Naive thymus-derived CD4-positive, alpha-beta T cell (primary cell): ENCODE measurements around the gene SLFN13. TPM values are rescaled to one million over a fixed set of nuclear protein-coding genes. Genes with fewer than 3 reads are reported as not detected.

Source experiments
- ATAC-seq: fragments of 150-1000 bp; cut with Tn5 transposase; 2 replicates; pipeline ENCODE4 v1.10.0; 2021; ENCODE audit warnings: mild to moderate bottlenecking, moderate library complexity
- CTCF ChIA-PET: fragments of 350-600 bp; sonication (Branson Sonifier 250); formaldehyde crosslinking; loops from one replicate; lab custom pipeline; 2021; ENCODE audit warnings: antibody characterized with exemption; lab: Charles Lee
- POLR2A ChIA-PET: fragments of 350-600 bp; sonication (Branson Sonifier 250); formaldehyde crosslinking; loops from one replicate; lab custom pipeline; 2021; ENCODE audit warnings: antibody characterized with exemption, inconsistent platforms; lab: Charles Lee
- DNase-seq, 9 donors: peaks; one replicate each; pipeline versions ENCODE4 v3.0.0 to v3.0.0-alpha.2; 2020 to 2022; ENCODE audit warnings: mixed read lengths in 1 of 9
- H3K27ac ChIP-seq: one replicate; pipeline ENCODE4 v1.7.0; 2013; ENCODE audit warnings: mild to moderate bottlenecking, low read depth, low read length, moderate library complexity
- H3K27me3 ChIP-seq, 2 donors: one replicate each; pipeline ENCODE4 v1.7.0; 2013; ENCODE audit warnings: low read length in 2 of 2, mild to moderate bottlenecking in 2 of 2, moderate library complexity in 2 of 2; ENCODE audit not compliant: control insufficient read depth in 2 of 2, insufficient read depth in 2 of 2
- H3K36me3 ChIP-seq, 3 experiments: 1 replicate in 2 of 3; 2 replicates in 1 of 3; pipeline ENCODE4 v1.7.0; 2013; ENCODE audit warnings: low read length in 3 of 3, mild to moderate bottlenecking in 3 of 3, moderate library complexity in 1 of 3; ENCODE audit not compliant: insufficient read depth in 3 of 3, control insufficient read depth in 2 of 3
- H3K4me1 ChIP-seq, 2 donors: one replicate each; pipeline ENCODE4 v1.7.0; 2013; ENCODE audit warnings: low read length in 2 of 2, mild to moderate bottlenecking in 2 of 2, moderate library complexity in 1 of 2; ENCODE audit not compliant: control insufficient read depth in 2 of 2, insufficient read depth in 2 of 2
- H3K4me3 ChIP-seq: 2 replicates; pipeline ENCODE4 v1.7.0; 2013; ENCODE audit warnings: mild to moderate bottlenecking, low read length
- H3K9me3 ChIP-seq, 3 experiments: 1 replicate in 2 of 3; 2 replicates in 1 of 3; pipeline ENCODE4 v1.7.0; 2013; ENCODE audit warnings: low read length in 3 of 3; ENCODE audit not compliant: control insufficient read depth in 2 of 3
- H3K27ac Mint-ChIP-seq, 9 donors: one replicate each; pipeline ENCODE4 v1.8.0; 2020 to 2022; ENCODE audit warnings: mixed read lengths in 9 of 9, mild to moderate bottlenecking in 8 of 9, moderate library complexity in 5 of 9, inconsistent platforms in 2 of 9
- H3K27me3 Mint-ChIP-seq, 5 donors: one replicate each; pipeline ENCODE4 v1.8.0; 2021 to 2022; ENCODE audit warnings: mixed read lengths in 5 of 5, mild to moderate bottlenecking in 1 of 5
- H3K36me3 Mint-ChIP-seq, 5 donors: one replicate each; pipeline ENCODE4 v1.8.0; 2020 to 2022; ENCODE audit warnings: mixed read lengths in 5 of 5, mild to moderate bottlenecking in 3 of 5, inconsistent platforms in 1 of 5
- H3K4me1 Mint-ChIP-seq, 7 donors: one replicate each; pipeline ENCODE4 v1.8.0; 2020 to 2022; ENCODE audit warnings: mixed read lengths in 7 of 7, mild to moderate bottlenecking in 3 of 7, inconsistent platforms in 1 of 7
- H3K4me3 Mint-ChIP-seq, 10 donors: one replicate each; pipeline ENCODE4 v1.8.0; 2020 to 2022; ENCODE audit warnings: mild to moderate bottlenecking in 10 of 10, mixed read lengths in 10 of 10, moderate library complexity in 6 of 10, inconsistent platforms in 2 of 10
- H3K9me3 Mint-ChIP-seq, 11 donors: one replicate each; pipeline ENCODE4 v1.8.0; 2020 to 2022; ENCODE audit warnings: mixed read lengths in 11 of 11, mild to moderate bottlenecking in 4 of 11, inconsistent platforms in 1 of 11, moderate library complexity in 1 of 11
- intact Hi-C, 2 donors: fragments of 100-400 bp; cut with micrococcal nuclease; formaldehyde crosslinking; loops; one replicate each; pipeline ENCODE4 v1.15.1; 2023
- polyA plus RNA-seq, 2 donors: library from polyadenylated mRNA; unstranded; fragments of 300-500 nt; fragmentation: Illumina TruSeq; gene quantifications; one replicate each; pipeline ENCODE4 v1.2.3, GENCODE V29; 2021
- total RNA-seq, 6 experiments: library from RNA in 5 of 6; stranded (reverse) in 5 of 6; gene quantifications; 1 replicate in 5 of 6; 2 replicates in 1 of 6; pipeline ENCODE4 v1.2.3 and lab custom pipeline; 2021 to 2026

The SLFN13 gene
- total and polyA plus RNA-seq, 7 experiments from 2014 or later, result 3.6 to 64.7 (median 15.0) TPM

GRCh38 chr17:35448899-35449227 is 297 bp upstream of the SLFN13 start:
- ChIA-PET POLR2A (interaction anchor here (0.5 to 2.5 kb wide), 17 partner anchors 8 to 330 kb away, joined by 3 to 28 read pairs (median 4); partner anchors contain the start of genes SLFN11, SLFN12L and SLFN5), CTCF (interaction anchor here (0.7 to 1.3 kb wide), 2 partner anchors 58 to 84 kb away, joined by 3 to 4 read pairs; no protein-coding TSS in a partner anchor)
- no peak for ATAC-seq
- Histone ChIP-seq H3K27ac (peak overlapping the region; percentile 69), H3K36me3 (no peaks in the 10 kb centered on the region), H3K9me3 (no peaks in the 10 kb centered on the region), H3K4me3 (peak overlapping the region; percentile 57), H3K4me1 (peaks cover 7 to 14% of the 10 kb centered on the region in 2 donors), H3K27me3 (no peaks in the 10 kb centered on the region)
- Mint-ChIP-seq H3K4me1 (peaks cover 0 to 33% (median 26%) of the 10 kb centered on the region in 7 donors), H3K36me3 (peaks cover 0 to 52% (median 17%) of the 10 kb centered on the region in 5 donors), H3K9me3 (no peaks in the 10 kb centered on the region), H3K27me3 (no peaks in the 10 kb centered on the region), H3K4me3 (peak overlapping the region; percentile 75 to 94 (median 87)), H3K27ac (peak overlapping the region; percentile 76 to 94 (median 82))
- no peak for DNase-seq
- intact Hi-C loops, result loop anchor here (1.0 to 5.0 kb wide), 10 partner anchors 11 to 207 kb away; partner anchors contain the start of genes SLFN11 (in 2 of the 2) and SLFN5 (in 1 of the 2)

- H3K36me3 Mint-ChIP-seq, result peaks cover 0 to 49% (median 17%) of the 10 kb centered on the region in 5 donors
- no peaks in the 10 kb centered on the region for H3K9me3 Mint-ChIP-seq
- POLR2A ChIA-PET, result interaction anchor here (0.9 to 2.5 kb wide), 11 partner anchors 10 to 233 kb away, joined by 3 to 28 read pairs (median 6); partner anchors contain the start of gene SLFN11
- peak overlapping the region; percentile 69 for H3K27ac ChIP-seq
- no peak for ATAC-seq
- peaks cover 0 to 35% (median 26%) of the 10 kb centered on the region in 7 donors for H3K4me1 Mint-ChIP-seq
- no peaks in the 10 kb centered on the region for H3K36me3 ChIP-seq
- no peak for DNase-seq
- H3K4me1 ChIP-seq, result peaks cover 7 to 14% of the 10 kb centered on the region in 2 donors
- no peaks in the 10 kb centered on the region for H3K9me3 ChIP-seq
- peak overlapping the region; percentile 57 for H3K4me3 ChIP-seq
- H3K27ac Mint-ChIP-seq, result peak overlapping the region; percentile 51 to 85 (median 77)
- intact Hi-C loops, result loop anchor here in 1 of 2 donors (5.0 kb wide), 4 partner anchors 40 to 205 kb away; partner anchors contain the start of gene SLFN5
- peak overlapping the region; percentile 60 to 94 (median 87) for H3K4me3 Mint-ChIP-seq
- no peaks in the 10 kb centered on the region for H3K27me3 Mint-ChIP-seq
- CTCF ChIA-PET, result interaction anchor here (1.3 kb wide), 1 partner anchor 86 kb away, joined by 4 read pairs; no protein-coding TSS in a partner anchor
- no peaks in the 10 kb centered on the region for H3K27me3 ChIP-seq
Measured at GRCh38 chr17:35447499-35447898, 1.1 kb downstream of the SLFN13 start.

- no peaks in the 10 kb centered on the region for H3K27me3 Mint-ChIP-seq
- no peak overlapping the region for H3K4me3 Mint-ChIP-seq
- H3K4me3 ChIP-seq, result no peak overlapping the region
- H3K9me3 Mint-ChIP-seq, result no peaks in the 10 kb centered on the region
- no peak overlapping the region for H3K27ac Mint-ChIP-seq
- intact Hi-C loops, result no loop called here
- DNase-seq (no peak), ATAC-seq (no peak)
- H3K36me3 Mint-ChIP-seq, result peaks cover 0 to 28% (median 3%) of the 10 kb centered on the region in 5 donors
- no peaks in the 10 kb centered on the region for H3K27me3 ChIP-seq
- H3K4me1 Mint-ChIP-seq, result peaks cover 4 to 24% (median 7%) of the 10 kb centered on the region in 7 donors
- no peaks in the 10 kb centered on the region for H3K36me3 ChIP-seq
- POLR2A ChIA-PET, result interaction anchor here (0.6 to 0.7 kb wide), 3 partner anchors 28 to 93 kb away, joined by 3 to 7 read pairs (median 5); no protein-coding TSS in a partner anchor
- peaks cover 2 to 3% of the 10 kb centered on the region in 2 donors for H3K4me1 ChIP-seq
- CTCF ChIA-PET, result no interaction called here
- H3K27ac ChIP-seq, result no peak overlapping the region
- H3K9me3 ChIP-seq, result no peaks in the 10 kb centered on the region
Measured at GRCh38 chr17:35438433-35438832, 10.1 kb downstream of the SLFN13 start.

GRCh38 chr17:35433075-35433894 is 15.3 kb downstream of the SLFN13 start:
- peak overlapping the region; percentile 66 to 94 (median 91) for H3K27ac Mint-ChIP-seq
- peak overlapping the region; percentile 82 to 100 (median 96) for H3K4me3 Mint-ChIP-seq
- H3K36me3 ChIP-seq, result no peaks in the 10 kb centered on the region
- peaks cover 16 to 27% of the 10 kb centered on the region in 2 donors for H3K4me1 ChIP-seq
- no peaks in the 10 kb centered on the region for H3K27me3 Mint-ChIP-seq
- H3K4me3 ChIP-seq, result peak overlapping the region; percentile 70
- DNase-seq, result peak in 2 of 9 donors; percentile 48 to 52
- H3K9me3 ChIP-seq, result no peaks in the 10 kb centered on the region
- CTCF ChIA-PET, result interaction anchor here (0.7 to 1.1 kb wide), 3 partner anchors 71 to 106 kb away, joined by 3 to 4 read pairs (median 3); no protein-coding TSS in a partner anchor
- ATAC-seq, result peak; percentile 72
- no peaks in the 10 kb centered on the region for H3K9me3 Mint-ChIP-seq
- POLR2A ChIA-PET, result interaction anchor here (0.7 to 1.9 kb wide), 16 partner anchors 9 to 190 kb away, joined by 3 to 10 read pairs (median 4); partner anchors contain the start of genes AP2B1, PEX12, SLFN11 and SLFN13
- H3K36me3 Mint-ChIP-seq, result peaks cover 0 to 25% (median 0%) of the 10 kb centered on the region in 5 donors
- H3K27ac ChIP-seq, result peak overlapping the region; percentile 63
- intact Hi-C loops, result loop anchor here (1.0 to 5.0 kb wide), 10 partner anchors 15 to 290 kb away; partner anchors contain the start of genes SLFN13 (in 2 of the 2), NLE1 (in 1 of the 2), SLFN11 (in 1 of the 2) and SLFN12L (in 1 of the 2)
- no peaks in the 10 kb centered on the region for H3K27me3 ChIP-seq
- peaks cover 30 to 57% (median 51%) of the 10 kb centered on the region in 7 donors for H3K4me1 Mint-ChIP-seq

GRCh38 chr17:35432176-35433074 is 16.1 kb downstream of the SLFN13 start, which contains the start of gene SLFN12:
TSS of gene SLFN12 (minus strand) at chr17:35432500. CDS start at chr17:35423028, 9,472 bp downstream.
- no peaks in the 10 kb centered on the region for H3K9me3 Mint-ChIP-seq
- H3K4me1 Mint-ChIP-seq, result peaks cover 36 to 65% (median 59%) of the 10 kb centered on the region in 7 donors
- CTCF ChIA-PET, result interaction anchor here (0.7 to 0.9 kb wide), 2 partner anchors 70 to 101 kb away, joined by 3 to 4 read pairs; no protein-coding TSS in a partner anchor
- Histone ChIP-seq H3K4me1 (peaks cover 16 to 28% of the 10 kb centered on the region in 2 donors), H3K4me3 (peak within 1 kb of the TSS; percentile 70), H3K27ac (peak within 1 kb of the TSS; percentile 63), H3K36me3 (no peaks in the 10 kb centered on the region), H3K27me3 (no peaks in the 10 kb centered on the region), H3K9me3 (no peaks in the 10 kb centered on the region)
- peak within 1 kb of the TSS; percentile 82 to 94 (median 91) for H3K27ac Mint-ChIP-seq
- intact Hi-C loops, result loop anchor here (1.0 to 5.0 kb wide), 11 partner anchors 16 to 290 kb away; partner anchors contain the start of genes SLFN13 (in 2 of the 2), NLE1 (in 1 of the 2), SLFN11 (in 1 of the 2) and SLFN12L (in 1 of the 2)
- ATAC-seq, result peak; percentile 95
- DNase-seq, result peak in 8 of 9 donors; percentile 31 to 75 (median 70)
- H3K4me3 Mint-ChIP-seq, result peak within 1 kb of the TSS; percentile 86 to 100 (median 96)
- peaks cover 0 to 26% (median 3%) of the 10 kb centered on the region in 5 donors for H3K36me3 Mint-ChIP-seq
- H3K27me3 Mint-ChIP-seq, result no peaks in the 10 kb centered on the region
- POLR2A ChIA-PET, result interaction anchor here (0.7 to 1.9 kb wide), 10 partner anchors 8 to 189 kb away, joined by 3 to 10 read pairs (median 4); partner anchors contain the start of genes PEX12, SLFN11, SLFN13 and SLFN5
